Central memory CD8-positive, alpha-beta T cell (primary cell): Measurements from ENCODE around the gene CASP10.
"Not testable (repeated sequence)": the region's sequence is repeated elsewhere in the genome, so short reads cannot be mapped to it uniquely, and the experiment has no call there.

Experiments
- ATAC-seq: fragments of 150-1000 bp; cut with Tn5 transposase; replicated peaks from 2 replicates; pipeline ENCODE4 v1.10.0; 2022; ENCODE audit warnings: mild to moderate bottlenecking, moderate FRiP score, moderate number of reproducible peaks; ENCODE audit not compliant: poor library complexity, severe bottlenecking; ENCODE audit errors: extremely low read depth
- DNase-seq, 2 donors: peaks; one replicate each; pipeline ENCODE4 v3.0.0; 2021; ENCODE audit warnings: low spot score in 2 of 2
- H3K27ac Mint-ChIP-seq: one replicate; pipeline ENCODE4 v1.8.0; 2022; ENCODE audit warnings: low read depth, mild to moderate bottlenecking, moderate library complexity, mixed read lengths
- H3K27me3 Mint-ChIP-seq: one replicate; pipeline ENCODE4 v1.8.0; 2022; ENCODE audit warnings: mixed read lengths
- H3K36me3 Mint-ChIP-seq: one replicate; pipeline ENCODE4 v1.8.0; 2022; ENCODE audit warnings: mild to moderate bottlenecking, moderate library complexity, mixed read lengths; ENCODE audit not compliant: insufficient read depth
- H3K4me1 Mint-ChIP-seq: one replicate; pipeline ENCODE4 v1.8.0; 2022; ENCODE audit warnings: mixed read lengths
- H3K4me3 Mint-ChIP-seq: one replicate; pipeline ENCODE4 v1.8.0; 2022; ENCODE audit warnings: mild to moderate bottlenecking, moderate library complexity, mixed read lengths
- H3K9me3 Mint-ChIP-seq: one replicate; pipeline ENCODE4 v1.8.0; 2022; ENCODE audit warnings: mixed read lengths

CASP10 gene

DNA sequence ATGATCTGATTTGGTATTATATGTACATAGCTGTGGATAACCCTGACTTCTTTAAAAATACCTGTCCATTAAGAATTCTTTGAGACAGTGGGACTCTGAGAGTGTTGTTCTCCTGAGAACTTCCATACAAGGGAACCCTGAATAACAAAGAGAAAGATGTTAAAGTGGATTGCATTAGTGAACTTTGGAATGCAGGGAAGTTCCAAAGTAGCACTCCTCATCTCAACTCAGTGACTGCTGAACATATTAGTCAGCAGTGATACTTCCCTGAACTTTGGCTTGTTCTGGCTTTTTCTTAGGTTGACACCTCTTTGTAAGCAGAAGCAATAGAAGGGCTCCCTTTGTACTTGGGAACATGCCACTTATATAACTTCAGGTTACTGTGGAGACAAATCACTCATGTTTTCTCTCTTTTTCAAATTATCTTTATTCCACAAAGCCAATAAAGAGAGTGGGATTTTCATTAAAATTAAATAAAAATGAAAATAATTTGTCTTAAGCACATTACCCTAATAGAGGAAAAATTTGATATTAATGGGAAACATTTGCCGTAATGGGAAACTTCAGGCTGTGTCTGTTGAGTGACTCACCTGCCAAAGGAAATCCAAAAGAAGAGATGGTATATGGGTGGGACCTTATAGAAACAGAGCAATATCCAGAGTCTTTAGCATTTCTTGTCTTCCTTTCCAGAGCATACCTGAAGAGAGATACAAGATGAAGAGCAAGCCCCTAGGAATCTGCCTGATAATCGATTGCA, 33.7 kb upstream of the CASP10 start:
- no peak overlapping the region for H3K4me3 Mint-ChIP-seq
- DNase-seq, result no peak
- peak overlapping the region; percentile 93 for H3K27ac Mint-ChIP-seq
- H3K27me3 Mint-ChIP-seq, result no peaks in the 10 kb centered on the region
- no peaks in the 10 kb centered on the region for H3K9me3 Mint-ChIP-seq
- no peak for ATAC-seq
- peaks cover 61% of the 10 kb centered on the region for H3K36me3 Mint-ChIP-seq
- H3K4me1 Mint-ChIP-seq, result peaks cover 49% of the 10 kb centered on the region

DNA sequence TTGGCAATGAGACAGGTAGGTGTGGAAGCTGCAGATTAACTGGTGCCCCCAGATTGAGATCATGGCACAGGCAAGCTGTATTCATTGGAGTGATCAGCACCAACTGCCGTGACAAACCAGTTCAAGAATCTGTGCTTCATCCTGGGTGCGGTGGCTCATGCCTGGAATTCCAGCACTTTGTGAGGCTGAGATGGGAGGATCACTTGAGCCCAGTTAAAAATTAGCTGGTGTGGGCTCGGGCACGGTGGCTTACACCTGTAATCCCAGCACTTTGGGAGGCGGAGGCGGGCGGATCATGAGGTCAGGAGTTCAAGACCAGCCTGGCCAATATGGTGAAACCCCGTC, 33.1 kb upstream of the CASP10 start:
- H3K36me3 Mint-ChIP-seq, result peaks cover 64% of the 10 kb centered on the region
- H3K4me1 Mint-ChIP-seq, result peaks cover 54% of the 10 kb centered on the region
- H3K4me3 Mint-ChIP-seq, DNase-seq, H3K27me3 Mint-ChIP-seq, H3K9me3 Mint-ChIP-seq, ATAC-seq: not testable (repeated sequence)
- peak overlapping the region; percentile 93 for H3K27ac Mint-ChIP-seq

DNA sequence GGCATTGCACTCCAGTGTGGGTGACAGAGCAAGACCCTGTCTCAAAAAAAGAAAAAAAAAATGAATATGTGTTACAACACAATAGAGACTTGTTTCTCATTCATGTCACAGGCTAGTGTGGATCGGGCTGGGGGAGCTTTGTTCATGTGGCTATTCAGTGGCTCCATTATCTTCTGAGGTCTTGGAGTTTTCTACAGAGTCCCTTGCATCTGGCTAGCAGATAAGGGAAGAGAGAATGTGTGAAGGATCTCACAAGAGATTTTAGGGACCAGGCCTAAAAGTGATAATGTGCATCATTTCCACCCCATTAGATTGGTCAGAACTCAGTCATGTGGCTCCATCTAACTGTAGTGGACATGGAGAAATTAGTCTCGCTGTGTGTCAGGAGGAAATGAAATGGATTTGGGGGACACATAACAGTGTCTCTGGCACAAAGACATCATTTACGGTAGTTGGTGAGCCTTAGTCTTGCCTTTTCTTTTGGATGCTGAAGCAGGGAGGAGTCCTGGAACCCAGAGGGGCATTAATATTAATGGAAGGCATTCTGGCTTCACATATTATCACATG, 32.4 kb upstream of the CASP10 start:
- ATAC-seq, result no peak

DNA sequence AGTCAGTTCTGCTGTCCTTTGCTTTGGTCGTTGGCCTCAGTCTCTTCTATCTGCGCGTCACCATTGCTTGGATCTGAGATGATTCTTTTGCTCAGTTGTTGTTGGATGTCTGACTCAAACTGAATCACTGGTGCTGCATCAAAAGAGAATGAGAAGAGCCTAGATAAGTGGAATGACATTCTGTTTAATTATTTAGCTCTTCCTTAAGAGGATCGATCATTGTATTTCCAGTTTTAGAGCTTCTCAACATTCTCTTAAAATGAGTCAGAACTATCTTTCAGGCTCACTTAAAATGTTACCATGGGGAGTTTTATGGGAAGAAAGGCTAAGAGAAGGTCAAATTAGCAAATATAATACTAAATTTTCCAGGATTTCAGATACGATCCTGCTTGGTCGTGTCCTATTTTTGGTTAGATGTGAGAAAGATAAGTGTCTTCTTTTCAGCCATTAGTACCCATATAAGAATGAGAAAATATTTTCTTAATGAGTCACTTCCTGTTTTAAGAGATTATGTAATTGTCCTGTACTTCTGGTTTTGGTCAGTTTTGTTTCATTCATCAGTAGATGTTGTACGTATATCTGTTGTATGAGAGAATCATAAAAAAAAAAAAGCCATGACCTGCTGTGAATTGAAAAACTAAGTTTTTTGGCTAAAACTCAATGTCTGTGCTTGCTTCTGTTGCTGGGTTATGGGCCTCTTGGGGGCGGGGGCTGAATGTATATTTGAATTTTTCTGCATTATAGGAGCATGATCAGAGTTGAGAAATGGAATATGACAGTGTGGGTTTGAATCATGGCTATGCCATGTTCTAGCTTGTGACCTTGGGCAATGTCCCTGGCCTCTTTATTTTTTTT, 31.6 kb upstream of the CASP10 start:
- peaks cover 52% of the 10 kb centered on the region for H3K4me1 Mint-ChIP-seq
- H3K9me3 Mint-ChIP-seq, result no peaks in the 10 kb centered on the region
- H3K36me3 Mint-ChIP-seq, result peaks cover 71% of the 10 kb centered on the region
- no peak overlapping the region for H3K4me3 Mint-ChIP-seq
- no peak for DNase-seq
- peak; percentile 60 for ATAC-seq
- no peaks in the 10 kb centered on the region for H3K27me3 Mint-ChIP-seq
- peak overlapping the region; percentile 93 for H3K27ac Mint-ChIP-seq

More for the DNA sequence above, 32.4 kb upstream of the CASP10 start:
- H3K27ac Mint-ChIP-seq, result peak overlapping the region; percentile 93
- no peak for DNase-seq
- H3K4me3 Mint-ChIP-seq, result no peak overlapping the region
- H3K9me3 Mint-ChIP-seq, result no peaks in the 10 kb centered on the region
- H3K36me3 Mint-ChIP-seq, result peaks cover 68% of the 10 kb centered on the region
- H3K27me3 Mint-ChIP-seq, result no peaks in the 10 kb centered on the region
- H3K4me1 Mint-ChIP-seq, result peaks cover 54% of the 10 kb centered on the region

DNA sequence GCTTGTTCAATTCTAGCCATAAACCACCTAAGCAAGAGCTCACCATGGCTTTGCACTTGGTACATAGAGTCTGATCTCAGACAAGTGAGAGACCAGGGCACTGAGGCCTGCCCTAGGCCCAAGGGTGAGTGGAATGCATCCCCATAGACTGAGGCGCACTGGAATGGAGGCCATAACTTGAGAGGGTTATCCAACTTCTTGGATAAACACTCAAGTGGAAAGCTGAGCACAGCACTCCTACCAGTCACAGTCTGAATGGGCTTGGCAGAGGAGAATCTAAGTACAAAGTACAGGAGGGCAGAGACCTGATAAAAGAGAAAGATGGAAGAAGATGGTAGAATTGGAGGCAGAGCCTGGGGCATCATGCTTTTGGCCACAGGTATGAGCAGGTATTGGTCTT, 30.4 kb upstream of the CASP10 start:
- Mint-ChIP-seq H3K4me3 (no peak overlapping the region), H3K4me1 (peaks cover 52% of the 10 kb centered on the region), H3K9me3 (no peaks in the 10 kb centered on the region), H3K27ac (peak overlapping the region; percentile 93), H3K27me3 (no peaks in the 10 kb centered on the region), H3K36me3 (peaks cover 72% of the 10 kb centered on the region)
- ATAC-seq (no peak), DNase-seq (no peak)

DNA sequence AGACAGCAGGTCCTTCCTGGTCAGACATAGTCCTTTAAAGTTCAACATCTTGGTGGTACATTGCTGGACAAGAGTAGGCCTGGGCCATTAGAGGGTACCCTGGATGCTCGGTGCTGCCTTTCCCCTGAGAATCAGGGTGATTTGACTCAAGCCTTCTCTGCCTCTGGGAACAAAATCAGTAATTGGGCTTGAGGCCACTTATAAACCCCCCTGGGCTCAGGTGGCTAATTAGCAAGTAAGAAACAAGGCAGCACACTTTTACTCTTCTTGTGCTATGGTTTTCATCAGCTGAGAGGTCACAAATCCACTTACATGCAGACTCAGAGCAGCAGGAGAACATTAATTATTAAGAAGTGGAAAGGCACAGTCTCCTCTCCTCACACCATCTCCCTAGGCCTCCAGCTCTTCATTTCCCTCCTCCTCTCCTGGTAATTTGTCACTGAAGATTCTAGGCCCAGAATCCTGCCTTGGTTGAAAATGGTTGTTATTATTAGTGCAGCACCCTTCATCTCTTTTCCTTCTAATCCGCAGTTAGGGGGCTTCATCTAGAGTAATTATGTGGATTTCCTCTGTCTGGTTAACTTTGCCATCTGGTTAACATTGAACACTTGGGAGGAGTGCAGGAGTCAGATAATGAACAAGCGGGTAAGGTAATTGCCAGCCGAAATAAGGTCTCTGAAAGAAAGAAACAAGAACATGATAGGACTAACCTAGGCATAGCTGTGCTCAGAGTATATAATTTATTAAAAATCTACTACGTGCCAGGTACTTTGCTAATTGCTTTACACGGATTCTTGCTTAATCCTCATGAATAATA, 29.7 kb upstream of the CASP10 start:
- H3K36me3 Mint-ChIP-seq, result peaks cover 79% of the 10 kb centered on the region
- peaks cover 56% of the 10 kb centered on the region for H3K4me1 Mint-ChIP-seq
- H3K9me3 Mint-ChIP-seq, result no peaks in the 10 kb centered on the region

DNA sequence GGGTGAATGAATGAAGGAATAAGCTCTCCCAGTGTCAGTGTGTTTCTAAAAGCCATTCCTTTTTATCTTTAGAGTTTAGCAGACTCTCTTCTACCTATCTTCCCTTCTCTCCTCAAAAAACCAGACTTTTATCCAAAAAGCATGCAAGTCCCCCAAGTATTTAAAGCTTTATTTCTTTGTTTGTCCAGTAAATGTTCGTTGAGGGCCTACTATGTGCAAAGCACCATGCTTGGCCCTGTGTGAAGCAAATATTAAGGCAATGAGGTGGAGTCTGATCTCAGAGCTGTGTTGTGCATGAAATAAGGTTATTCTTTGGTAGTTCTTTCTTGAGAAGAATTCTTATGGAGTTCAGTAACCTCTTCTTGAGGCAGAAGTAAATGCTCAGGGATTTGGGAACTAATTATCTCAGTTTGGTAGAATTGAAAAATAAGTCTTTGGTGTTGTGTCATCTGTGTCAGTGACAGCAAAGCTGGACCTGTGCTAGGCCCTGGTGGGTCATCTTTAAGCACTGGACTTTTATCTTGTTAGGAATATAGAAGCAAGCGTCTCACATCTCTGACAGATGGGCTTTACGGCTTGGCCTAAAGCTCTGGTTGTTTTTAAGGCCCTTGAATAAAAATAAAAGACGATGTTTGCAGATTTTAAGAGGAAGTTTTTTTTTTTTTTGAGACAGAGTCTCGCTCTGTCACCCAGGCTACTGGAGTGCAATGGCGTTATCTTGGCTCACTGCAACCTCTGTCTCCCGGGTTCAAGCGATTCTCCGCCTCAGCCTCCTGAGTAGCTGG, 28.1 kb upstream of the CASP10 start:
- peak overlapping the region; percentile 58 for H3K27ac Mint-ChIP-seq
- peaks cover 77% of the 10 kb centered on the region for H3K36me3 Mint-ChIP-seq
- ATAC-seq (no peak), DNase-seq (no peak)
- H3K4me3 Mint-ChIP-seq, result no peak overlapping the region
- no peaks in the 10 kb centered on the region for H3K27me3 Mint-ChIP-seq
- no peaks in the 10 kb centered on the region for H3K9me3 Mint-ChIP-seq
- peaks cover 50% of the 10 kb centered on the region for H3K4me1 Mint-ChIP-seq

More for the DNA sequence above, 29.7 kb upstream of the CASP10 start:
- H3K27ac Mint-ChIP-seq, result peak overlapping the region; percentile 93
- no peak overlapping the region for H3K4me3 Mint-ChIP-seq
- ATAC-seq (no peak), DNase-seq (no peak)
- H3K27me3 Mint-ChIP-seq, result no peaks in the 10 kb centered on the region

DNA sequence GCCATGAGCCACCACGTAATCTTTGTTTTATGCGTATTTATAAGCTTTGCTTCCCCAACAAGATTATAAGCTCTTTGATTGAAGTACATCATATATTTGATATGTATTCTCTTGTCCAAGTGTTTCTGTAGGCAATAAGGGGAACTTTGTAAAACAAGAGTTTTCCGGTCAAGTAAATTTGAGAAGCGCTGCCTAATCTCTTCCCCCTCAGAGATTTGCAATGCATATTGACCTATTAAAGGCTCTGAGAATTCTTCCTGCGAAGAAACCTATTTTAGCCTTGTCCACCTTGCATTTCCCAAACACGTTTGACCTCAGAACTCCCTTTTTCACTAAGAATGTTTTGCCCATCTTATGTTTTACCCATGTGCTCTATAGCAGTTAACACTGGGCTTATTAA, 26.9 kb upstream of the CASP10 start:
- peaks cover 50% of the 10 kb centered on the region for H3K4me1 Mint-ChIP-seq

DNA sequence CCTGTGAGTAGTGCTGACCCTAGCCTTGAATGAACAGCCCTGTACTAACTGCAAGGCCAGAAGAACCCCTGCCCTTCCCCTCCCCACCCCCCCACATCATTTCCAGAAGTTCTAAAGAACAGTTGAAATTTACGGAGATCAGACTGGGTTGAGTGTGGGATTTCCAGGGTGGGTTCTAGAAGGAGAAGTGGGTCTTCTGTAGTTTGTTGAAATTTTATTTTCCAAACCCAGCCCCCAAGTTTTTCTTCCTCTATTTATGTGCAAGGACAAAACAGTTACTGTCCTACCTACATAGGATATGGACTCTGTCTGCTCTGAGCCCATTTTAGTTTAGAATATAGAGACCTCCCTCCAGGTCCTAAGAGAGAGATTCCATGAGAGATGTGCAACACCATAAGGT, 26.3 kb upstream of the CASP10 start:
- H3K9me3 Mint-ChIP-seq, result no peaks in the 10 kb centered on the region
- DNase-seq (no peak), ATAC-seq (no peak)
- no peak overlapping the region for H3K27ac Mint-ChIP-seq
- H3K27me3 Mint-ChIP-seq, result no peaks in the 10 kb centered on the region
- H3K36me3 Mint-ChIP-seq, result peaks cover 75% of the 10 kb centered on the region
- no peak overlapping the region for H3K4me3 Mint-ChIP-seq
- H3K4me1 Mint-ChIP-seq, result peaks cover 44% of the 10 kb centered on the region

More for the DNA sequence above, 26.9 kb upstream of the CASP10 start:
- H3K4me3 Mint-ChIP-seq, result no peak overlapping the region
- H3K36me3 Mint-ChIP-seq, result peaks cover 76% of the 10 kb centered on the region
- ATAC-seq (no peak), DNase-seq (no peak)
- H3K27ac Mint-ChIP-seq, result no peak overlapping the region
- H3K9me3 Mint-ChIP-seq, result no peaks in the 10 kb centered on the region
- H3K27me3 Mint-ChIP-seq, result no peaks in the 10 kb centered on the region

DNA sequence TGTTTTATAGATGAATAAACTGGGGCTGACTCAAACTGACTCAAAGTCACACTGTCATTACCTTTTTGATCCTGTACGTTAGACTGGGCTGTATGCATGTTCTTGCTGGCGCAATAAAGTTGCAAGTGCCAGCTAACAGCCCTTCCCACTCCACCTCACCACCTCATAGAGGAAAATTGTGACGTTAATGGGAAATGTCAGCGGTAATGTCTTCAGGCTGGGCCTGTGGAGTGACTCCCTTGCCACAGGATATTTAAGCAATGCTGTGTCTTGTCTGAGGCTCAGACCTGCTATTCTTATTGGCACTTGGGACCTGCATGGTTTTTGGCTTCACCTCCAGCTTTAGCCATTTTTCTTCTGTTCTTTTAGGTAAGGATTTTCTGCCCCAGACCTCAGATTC, 25.2 kb upstream of the CASP10 start:
- peak overlapping the region; percentile 52 for H3K27ac Mint-ChIP-seq
- peaks cover 41% of the 10 kb centered on the region for H3K4me1 Mint-ChIP-seq
- peaks cover 77% of the 10 kb centered on the region for H3K36me3 Mint-ChIP-seq
- DNase-seq (no peak), ATAC-seq (no peak)
- H3K9me3 Mint-ChIP-seq, result no peaks in the 10 kb centered on the region
- no peak overlapping the region for H3K4me3 Mint-ChIP-seq
- H3K27me3 Mint-ChIP-seq, result no peaks in the 10 kb centered on the region

DNA sequence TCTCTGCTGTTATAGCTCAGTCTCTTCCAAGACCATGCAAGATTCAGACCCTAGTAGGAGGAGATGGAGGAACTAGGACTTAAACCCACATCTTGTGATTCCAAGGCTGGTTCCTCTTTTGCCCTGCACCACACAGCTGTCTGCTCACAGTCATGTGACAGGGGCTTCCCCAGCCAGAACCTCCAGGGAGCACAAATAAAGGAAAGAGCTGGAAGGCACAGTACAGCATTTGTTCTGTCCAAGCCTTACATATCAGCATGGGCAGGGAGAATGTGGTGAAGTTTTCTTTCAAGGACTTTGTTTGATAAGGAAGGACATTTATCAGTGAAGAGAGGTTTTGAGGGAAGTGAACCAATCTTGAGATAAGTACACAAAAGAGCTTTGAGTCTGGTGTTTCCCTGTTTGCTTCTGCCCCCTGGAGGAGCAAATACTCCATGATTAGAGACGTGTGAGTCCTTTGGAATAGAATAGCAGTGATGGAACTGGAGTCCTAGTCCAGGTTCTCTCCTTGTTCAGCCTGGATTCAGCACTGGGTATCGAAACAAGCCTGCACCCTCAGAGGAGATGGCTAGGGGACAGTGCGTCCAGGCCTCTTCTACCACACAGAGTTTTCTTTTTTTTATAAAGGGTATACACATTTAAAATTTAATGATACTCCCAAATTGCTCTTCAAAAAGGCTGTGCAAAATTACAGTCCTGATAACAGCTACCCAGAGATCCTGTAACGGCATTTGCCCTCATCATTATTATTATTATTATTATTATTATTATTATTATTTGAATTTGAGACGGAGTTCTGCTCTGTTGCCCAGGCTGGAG, 24.6 kb upstream of the CASP10 start:
- H3K4me3 Mint-ChIP-seq, result no peak overlapping the region
- H3K36me3 Mint-ChIP-seq, result peaks cover 77% of the 10 kb centered on the region
- ATAC-seq (peak; percentile 77), DNase-seq (peak in 1 of 2 donors; percentile 41)
- H3K27me3 Mint-ChIP-seq, result no peaks in the 10 kb centered on the region
- H3K9me3 Mint-ChIP-seq, result no peaks in the 10 kb centered on the region
- H3K27ac Mint-ChIP-seq, result peak overlapping the region; percentile 52
- peaks cover 35% of the 10 kb centered on the region for H3K4me1 Mint-ChIP-seq
